HG02798 (cell line): ENCODE data around the gene SALL3.
"Not testable (repeated sequence)": the region's sequence is repeated elsewhere in the genome, so short reads cannot be mapped to it uniquely, and the experiment has no call there.

Experiments
- ATAC-seq: cut with Tn5 transposase; IDR thresholded peaks from one replicate; pipeline ENCODE4 v1.9.1; 2021; ENCODE audit warnings: mild to moderate bottlenecking; ENCODE audit not compliant: unreplicated experiment, poor library complexity

Gene SALL3

DNA sequence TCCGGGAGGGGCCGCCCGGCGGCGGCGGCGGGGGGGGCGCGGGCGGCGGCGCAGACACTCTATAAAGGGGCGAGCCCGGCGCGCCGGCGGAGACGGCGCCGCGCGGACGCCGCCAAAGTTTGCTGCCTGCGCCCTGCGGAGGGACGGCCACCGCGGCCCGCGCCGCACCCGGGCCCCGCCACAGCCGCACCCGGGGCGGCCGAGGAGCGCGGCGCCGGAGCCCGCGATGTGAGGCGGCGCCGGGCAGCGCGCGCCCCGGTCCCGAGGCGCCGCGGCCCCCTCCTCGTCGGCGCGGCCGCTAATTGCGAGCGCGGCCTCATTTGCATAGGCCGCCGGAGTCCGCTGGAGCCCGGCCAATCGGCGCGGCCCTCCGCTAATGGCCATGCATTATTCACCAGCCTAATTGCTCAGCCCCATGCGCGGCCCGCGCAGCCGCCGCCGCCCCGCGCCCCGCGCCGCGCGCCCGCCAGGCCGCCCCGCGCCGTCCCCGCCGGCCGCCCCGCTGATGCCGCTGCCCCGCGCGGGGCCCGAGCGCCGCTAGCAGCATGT, at the start of gene SALL3:
Gene SALL3 (plus strand): TSS at position 89 of the 549 bp plus-strand sequence. CDS start 457 bp downstream, at position 546.
- no peak for ATAC-seq

DNA sequence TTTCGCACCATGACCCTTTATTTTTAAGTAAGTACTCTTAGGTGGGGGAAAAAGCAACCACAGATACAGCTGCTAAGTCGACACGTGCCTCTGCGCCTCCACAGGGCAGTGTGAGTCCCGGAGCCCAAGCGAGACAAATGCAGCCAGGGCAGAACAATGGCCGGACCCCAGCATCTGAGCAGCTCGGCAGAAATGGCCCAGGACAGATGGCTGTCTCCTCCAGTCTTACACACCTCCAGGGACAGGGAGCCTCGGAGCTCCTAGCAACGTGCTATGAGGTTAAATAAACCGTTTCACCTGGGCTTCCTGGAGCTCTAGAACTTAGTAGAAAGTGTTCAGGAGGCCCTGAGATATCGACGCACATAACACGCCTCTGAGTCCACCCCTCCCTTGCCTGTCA, 47.3 kb upstream of the SALL3 start:
- ATAC-seq: no peak

DNA sequence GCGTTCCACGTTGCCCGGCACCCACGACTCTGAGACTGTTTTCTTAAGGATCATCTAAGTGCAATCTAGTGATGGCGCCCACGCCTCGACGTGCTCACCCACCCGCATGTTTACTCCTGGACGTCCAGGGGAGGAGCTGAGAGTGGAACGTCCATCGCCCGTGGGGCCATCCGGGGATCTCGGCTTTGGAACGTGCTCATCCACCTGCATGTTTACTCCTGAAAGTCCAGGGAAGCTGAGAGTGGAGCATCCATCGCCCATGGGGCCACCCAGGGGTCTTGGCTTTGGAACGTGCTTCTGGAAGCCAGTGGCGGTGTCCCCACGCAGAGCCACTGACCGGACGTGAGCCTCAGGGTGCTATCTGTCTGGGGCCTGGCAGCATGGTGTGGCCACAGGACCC, 45.6 kb upstream of the SALL3 start:
- ATAC-seq: no peak

DNA sequence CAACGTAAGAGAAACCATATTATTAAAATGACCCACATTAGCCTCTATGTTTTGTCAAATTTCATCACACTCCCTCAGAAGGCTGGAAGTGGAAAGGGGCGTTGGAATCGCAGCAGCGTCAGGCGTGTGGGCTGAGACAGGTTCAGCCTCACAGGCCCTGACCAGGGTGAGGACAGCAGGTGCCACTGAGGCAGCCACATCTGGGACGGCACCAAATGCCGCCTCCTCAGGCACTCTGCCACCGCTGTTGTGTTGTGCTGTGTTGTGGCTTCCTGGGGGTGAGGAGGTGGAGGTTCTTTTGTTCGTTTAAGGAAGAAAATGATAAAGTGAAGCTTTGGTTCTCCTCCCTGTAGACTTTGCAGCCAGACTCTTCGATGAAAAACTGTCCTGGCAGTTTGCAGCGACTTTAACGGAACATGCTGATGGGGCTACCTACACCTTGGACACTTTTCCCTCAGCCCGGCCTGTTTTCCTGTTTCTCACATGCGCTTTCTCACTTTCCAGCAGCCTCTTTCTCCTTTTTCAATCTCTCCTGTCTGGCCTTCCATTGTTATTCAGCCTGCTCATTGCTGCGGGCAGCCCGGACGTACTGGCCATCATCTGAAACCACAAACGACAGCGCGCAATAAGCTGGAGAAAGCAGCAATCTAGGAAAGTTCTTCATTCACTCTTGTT, 44.9 kb upstream of the SALL3 start:
- ATAC-seq: no peak

DNA sequence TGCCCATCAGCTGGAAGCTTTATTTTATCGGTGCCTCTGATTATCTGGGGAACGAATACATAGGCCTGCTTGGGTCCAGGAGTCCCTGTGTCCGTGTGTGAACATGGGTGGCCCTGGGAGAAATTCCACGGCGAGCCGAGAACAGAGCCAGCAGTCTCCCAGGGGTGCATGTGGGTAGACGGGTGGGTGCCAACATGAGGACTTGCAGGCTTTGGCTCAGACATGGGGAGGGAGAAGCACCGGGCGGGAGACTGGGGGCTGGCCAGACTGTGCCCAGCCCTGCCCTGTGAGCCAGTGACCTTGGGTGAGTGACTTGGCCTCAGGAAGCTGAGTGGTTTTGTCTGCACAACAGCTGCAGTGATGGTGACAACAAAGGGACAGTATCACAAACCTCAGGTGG, 44.2 kb upstream of the SALL3 start:
- no peak for ATAC-seq

DNA sequence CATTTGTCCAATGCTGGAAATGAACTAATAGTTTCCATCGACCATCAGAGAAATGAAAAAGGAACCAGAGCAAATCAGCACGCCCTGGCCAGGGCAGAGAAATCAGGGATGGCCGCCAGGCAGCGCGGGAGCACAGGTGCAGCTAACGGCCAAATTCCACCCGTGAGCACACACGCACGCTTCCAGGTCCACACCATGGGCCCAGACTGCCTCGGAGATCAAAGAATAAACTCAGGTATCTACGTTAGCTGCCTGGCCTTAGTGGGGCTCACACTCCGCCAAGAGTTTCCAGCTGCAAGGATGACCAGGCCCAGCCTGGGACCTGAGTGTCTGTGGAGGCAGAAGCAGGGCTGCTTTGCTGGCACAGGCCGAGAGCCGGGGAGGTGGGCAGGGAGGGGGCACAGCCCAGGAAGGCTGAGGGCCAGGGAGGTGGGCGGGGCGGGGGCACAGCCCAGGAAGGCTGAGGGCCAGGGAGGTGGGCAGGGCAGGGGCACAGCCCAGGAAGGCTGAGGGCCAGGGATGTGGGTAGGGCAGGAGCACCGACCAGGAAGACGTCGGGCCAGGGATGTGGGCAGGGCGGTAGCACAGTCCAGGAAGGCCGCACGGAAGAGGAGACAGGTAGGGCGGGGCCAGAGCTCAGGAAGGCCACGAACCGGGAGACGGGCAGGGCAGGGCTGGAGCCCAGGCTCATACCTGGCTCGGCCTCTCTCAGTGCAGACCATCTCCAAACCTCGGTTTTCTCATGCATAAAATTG, 43.2 kb upstream of the SALL3 start:
- ATAC-seq: no peak

DNA sequence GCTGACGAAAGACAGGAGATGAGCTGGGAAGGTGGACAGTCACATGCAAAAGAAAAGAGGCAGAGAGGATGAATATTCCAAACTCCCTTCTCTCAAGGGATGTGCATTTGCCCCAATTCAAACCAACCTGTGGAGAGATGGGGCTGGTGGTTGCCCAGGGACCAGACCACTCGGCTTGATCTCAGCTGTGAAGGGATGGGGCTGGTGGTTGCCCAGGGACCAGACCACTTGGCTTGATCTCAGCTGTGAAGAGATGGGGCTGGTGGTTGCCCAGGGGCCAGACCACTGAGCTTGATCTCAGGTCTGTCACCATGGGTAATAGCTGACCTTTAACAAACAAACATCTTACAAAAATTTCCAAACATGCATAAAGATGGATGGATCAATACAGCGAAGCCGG, 42.5 kb upstream of the SALL3 start:
- no peak for ATAC-seq

DNA sequence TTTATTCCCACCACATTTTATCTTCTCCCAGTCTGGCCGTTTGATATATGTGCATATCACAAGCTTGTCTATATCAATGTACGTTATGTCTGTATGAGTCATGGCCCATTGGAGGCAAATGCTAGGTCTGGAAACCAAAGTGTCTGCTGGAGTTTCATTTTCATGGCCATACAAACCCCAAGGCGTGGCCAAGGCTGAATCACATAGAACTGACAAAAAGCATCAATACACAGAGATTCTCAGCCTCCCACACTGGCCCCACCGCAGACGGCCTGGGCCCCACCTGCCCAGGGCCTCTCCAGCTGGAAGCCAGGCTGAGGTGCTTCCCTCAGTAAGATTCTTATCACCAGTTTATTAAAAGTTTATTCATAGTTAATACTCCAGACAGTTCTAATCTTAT, 40.5 kb upstream of the SALL3 start:
- no peak for ATAC-seq

DNA sequence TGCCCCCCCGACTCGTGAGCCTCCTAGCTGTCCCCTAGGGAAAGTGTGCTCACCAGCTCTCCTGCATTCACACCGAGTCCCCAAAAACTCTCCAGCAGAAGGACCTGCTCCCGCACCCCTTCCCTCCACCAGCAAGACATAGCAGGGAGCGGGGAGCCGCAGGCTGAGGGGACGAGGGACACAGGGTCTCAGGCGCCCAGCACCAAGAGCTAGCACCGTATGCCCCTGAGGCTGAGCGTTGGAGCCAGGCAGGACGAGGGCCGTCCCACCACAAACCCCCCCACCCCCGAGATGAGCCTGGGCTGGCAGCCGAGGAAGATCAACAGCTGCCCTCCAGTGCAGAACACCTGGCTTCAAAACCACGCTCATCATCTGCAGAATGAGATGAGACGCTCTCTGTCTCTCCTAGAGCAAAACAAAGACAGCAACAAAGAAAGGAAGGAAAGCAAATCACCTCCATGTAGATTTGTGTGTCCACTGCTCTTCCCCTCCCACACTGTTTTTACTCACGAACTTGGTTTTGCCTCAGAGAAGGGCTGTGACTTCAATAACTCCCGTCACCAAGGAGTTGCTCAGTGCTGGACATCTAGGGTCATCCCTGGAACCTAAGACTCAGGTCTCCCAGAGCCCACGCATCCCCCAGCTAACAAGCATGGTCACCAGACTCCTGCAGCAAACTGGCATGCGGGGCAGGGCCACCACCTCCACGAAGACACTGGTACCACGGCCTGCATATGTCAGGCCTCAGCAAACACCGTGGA, 39.7 kb upstream of the SALL3 start:
- ATAC-seq: no peak

DNA sequence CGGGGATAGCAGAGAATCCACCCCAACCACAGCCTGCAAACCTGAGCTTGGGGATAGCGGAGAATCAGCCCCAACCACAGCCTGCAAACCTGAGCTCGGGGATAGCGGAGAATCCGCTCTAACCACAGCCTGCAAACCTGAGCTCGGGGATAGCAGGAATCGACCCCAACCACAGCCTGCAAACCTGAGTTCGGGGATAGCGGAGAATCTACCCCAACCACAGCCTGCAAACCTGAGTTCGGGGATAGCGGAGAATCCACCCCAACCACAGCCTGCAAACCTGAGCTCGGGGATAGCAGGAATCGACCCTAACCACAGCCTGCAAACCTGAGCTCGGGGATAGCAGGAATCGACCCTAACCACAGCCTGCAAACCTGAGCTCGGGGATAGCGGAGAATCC, 37.4 kb upstream of the SALL3 start:
- not testable (repeated sequence) for ATAC-seq

DNA sequence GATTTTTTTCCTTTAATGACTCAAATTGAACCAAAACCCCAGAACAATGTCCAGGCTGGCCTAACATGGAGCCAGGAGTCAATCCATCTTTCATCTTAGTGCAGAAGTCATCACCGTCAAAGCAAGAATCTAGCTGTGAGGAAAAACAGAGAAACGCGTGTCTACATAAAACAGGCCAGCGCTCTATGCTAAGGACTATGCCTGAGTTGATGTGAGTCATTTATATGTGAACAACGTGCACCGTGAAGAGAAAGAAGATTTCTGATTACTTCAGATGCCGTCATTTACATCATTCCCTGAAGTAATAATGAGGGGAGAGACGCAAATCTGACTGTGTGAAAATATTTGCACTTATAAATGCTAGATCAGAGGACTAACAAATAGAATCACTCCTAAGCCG, 34.0 kb upstream of the SALL3 start:
- ATAC-seq: no peak

DNA sequence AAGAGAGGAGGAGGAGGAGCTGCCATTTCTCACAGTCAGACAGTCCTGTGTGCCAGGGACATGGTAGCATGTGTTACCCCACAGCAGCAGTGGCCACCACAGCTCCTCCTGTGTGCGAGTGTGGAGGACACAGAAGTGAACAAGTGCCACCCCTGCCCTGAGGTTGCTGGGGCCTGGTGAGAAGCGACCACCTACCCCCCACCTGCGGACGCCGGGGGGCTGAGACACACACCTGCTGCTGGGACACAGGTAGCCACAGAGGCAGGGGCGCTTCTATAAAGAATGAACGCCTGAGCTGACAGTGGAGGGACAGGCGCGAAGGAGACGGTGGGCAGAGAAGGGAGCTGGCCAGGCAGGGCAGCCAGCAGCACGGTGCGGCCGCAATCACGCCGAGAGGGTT, 32.3 kb upstream of the SALL3 start:
- ATAC-seq: no peak

DNA sequence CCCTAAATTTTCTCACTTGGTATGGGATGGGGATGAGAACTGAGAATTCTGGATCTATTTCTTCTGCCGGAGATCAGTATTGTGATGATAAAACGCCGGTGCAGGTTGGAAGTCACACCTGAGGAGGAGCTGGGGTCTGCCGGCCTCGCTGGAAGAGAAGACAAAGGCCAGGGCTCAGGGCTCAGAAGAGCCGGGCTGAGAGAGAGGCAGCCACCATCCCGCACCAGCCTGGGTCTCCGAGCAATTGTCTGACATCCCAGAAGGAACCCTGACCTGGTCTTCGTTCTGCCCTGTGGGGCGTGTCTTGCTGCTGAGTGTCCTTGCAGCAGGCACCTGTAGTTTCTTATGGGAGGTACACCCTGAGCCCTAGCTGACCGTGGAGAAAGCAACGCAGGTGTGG, 31.4 kb upstream of the SALL3 start:
- no peak for ATAC-seq

DNA sequence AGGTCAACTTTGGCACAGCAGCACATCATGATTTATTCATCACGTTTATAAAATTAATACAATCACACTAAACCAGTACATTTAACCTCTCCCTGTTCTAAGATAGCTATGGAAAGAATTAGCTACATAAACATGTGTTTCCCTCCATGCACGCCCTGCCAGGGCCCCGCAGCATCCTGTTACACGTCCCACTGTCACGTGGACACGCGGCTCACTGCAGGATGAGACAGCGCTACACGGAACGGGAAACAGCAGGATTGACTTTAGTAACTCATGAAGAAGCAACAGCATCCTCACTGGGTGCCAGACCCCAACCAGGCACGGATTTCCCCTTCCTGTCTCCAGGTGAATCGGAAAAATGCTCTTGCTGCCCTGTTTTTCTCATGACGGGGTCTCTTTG, 30.9 kb upstream of the SALL3 start:
- ATAC-seq: no peak

DNA sequence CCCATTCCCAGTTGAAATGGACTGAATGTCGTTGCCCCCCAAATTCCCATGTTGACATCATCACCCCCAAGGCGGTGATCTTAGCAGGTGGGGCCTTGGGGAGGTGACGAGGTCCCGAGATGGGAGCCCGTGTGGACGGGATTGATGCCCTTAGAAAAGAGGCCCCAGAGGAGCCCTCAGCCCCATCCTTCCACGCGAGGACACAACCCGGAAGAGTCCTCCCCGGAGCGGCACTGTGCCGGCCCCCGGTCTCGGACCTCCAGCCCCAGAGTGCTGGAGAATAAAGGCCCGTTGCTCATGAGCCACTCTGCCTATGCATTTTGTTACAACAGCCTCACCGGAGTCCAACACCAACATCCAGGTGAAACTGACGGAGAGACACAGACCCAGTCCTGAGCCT, 30.4 kb upstream of the SALL3 start:
- ATAC-seq: no peak

DNA sequence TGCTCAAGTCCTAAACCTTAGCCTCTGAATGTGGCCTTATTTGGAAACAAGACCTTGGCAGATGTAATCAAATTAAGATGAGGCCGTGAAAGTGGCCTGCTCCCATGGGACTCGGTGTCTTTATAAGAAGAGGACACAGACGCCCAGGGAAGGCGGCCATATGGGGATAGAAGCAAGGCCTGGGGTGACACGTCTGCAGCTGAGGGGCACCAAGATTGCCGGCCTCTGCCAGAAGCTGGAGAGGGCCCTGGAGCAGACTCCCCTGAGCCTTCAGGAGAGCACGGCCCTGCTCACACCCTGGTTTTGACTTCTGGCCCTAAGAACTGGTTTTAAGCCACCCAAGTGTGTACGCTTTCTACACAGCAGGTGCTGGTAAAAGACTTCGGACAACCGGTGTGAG, 29.2 kb upstream of the SALL3 start:
- no peak for ATAC-seq

DNA sequence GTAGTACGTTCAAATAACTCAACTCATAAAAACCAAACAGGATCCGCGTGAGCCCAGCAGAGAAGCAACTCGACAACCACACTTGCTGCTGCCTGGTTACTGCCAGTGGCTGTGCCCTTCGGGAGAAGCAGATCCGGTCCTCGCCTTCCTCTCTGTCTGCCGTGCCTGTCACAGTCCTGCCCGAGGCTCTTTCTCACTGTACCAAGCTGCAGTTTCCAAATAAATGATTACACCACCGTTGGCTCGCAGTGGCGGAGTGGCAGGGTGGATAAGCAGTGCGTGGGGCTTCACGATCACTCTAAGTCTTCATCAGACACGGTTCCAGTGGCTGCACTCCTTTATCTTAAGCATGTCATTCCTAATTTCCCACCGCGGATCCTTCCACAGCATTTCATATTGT, 26.1 kb upstream of the SALL3 start:
- ATAC-seq: no peak

DNA sequence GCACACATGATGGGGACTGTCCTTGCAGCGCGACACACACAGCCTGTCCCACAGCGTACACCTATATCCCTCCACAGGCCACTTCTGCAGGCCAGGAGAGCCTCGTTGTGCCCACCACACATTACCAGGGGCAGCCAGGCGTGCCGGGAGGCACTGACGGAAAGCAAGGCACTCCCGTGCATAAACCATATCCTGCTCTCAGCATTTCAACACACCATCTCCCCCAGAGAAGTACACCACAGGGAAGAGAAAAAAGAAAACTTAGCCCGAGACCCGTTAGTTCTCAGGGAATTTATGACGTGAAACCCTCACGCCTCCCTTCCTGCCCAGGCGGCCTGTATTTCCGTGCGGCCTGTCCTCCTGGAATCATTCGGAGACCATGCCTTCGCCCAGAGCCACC, 24.6 kb upstream of the SALL3 start:
- ATAC-seq: no peak

DNA sequence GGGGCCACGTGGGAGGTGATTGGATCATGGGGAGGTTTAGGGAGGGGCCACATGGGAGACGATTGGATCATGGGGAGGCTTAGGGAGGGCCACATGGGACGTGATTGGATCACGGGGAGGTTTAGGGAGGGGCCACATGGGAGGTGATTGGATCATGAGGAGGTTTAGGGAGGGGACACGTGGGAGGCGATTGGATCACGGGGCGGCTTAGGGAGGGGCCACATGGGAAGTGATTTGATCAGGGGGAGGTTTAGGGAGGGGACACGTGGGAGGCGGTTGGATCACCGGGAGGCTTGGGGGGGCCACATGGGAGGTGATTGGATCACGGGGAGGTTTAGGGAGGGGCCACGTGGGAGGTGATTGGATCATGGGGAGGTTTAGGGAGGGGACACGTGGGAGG, 22.5 kb upstream of the SALL3 start:
- ATAC-seq: no peak

DNA sequence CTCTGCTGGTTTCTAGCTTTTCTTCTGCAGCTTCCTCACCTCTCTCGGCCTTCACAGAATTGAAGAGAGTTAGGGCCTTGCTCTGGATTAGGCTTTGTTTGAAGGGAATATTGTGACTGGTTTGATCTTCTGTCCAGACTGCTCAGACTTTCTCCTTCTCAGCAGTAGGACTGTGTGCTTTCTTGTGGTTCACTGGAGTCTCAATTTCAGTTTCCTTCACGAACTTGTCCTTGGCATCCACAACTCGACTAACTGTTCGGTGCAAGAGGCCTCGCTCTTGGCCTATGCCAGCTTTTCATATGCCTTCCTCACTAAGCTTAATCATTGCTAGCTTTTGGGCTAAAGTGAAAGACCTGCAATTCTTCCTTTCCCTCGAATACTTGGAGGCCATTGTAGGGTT, 18.9 kb upstream of the SALL3 start:
- ATAC-seq: no peak

DNA sequence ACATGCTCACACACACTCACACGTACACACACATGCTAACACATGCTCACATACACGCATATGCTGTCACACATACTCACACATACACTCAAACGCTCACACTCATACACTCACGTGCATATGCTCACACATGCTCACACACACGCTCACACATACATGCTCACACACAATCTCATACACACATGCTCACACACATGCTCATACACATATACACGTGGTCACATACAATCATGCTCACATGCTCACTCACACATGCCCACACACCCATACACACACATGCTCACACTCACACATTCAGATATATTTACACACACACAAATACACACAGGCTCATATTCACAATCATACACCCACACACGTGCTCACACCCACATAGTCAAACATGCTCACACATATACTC, 17.5 kb upstream of the SALL3 start:
- no peak for ATAC-seq
